ENCODE data around the gene ZGPAT.

DNA sequence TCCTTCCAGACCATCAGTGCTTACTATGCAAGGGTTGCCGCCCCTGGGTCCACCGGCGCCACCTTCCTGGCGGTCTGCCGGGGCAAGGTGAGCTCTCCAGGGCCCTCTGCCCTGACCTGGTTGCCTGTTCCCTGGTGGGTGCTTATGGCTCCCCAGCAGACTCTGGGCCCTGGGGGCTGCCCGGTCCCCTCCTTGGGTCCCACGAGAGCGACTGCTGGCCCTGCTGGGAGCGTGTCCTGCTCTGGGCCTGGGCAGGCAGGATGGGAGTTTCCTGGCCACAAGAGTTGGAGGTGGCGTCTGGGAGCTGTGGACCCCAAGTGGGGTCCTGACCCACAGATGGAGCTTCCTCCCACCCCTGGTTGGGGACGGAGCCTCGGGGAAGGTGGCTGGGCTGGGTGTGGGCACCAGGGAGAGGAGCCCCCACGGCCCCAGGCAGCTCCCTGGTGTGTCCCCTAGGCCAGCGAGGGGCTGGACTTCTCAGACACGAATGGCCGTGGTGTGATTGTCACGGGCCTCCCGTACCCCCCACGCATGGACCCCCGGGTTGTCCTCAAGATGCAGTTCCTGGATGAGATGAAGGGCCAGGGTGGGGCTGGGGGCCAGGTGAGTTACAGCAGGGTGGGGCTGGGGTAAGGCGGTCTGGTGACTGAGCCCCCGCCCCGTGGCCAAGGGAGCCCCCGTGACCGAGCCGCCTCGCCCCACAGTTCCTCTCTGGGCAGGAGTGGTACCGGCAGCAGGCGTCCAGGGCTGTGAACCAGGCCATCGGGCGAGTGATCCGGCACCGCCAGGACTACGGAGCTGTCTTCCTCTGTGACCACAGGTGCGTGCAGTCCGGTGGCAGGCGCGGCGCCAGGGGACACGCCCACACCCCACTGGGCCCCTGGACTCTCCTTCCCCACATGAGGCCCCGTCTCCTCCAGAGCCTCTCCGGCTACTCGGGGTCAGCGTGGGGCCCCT is 18.5 kb upstream of the ZGPAT start:
- TF ChIP-seq, protein P1, sequence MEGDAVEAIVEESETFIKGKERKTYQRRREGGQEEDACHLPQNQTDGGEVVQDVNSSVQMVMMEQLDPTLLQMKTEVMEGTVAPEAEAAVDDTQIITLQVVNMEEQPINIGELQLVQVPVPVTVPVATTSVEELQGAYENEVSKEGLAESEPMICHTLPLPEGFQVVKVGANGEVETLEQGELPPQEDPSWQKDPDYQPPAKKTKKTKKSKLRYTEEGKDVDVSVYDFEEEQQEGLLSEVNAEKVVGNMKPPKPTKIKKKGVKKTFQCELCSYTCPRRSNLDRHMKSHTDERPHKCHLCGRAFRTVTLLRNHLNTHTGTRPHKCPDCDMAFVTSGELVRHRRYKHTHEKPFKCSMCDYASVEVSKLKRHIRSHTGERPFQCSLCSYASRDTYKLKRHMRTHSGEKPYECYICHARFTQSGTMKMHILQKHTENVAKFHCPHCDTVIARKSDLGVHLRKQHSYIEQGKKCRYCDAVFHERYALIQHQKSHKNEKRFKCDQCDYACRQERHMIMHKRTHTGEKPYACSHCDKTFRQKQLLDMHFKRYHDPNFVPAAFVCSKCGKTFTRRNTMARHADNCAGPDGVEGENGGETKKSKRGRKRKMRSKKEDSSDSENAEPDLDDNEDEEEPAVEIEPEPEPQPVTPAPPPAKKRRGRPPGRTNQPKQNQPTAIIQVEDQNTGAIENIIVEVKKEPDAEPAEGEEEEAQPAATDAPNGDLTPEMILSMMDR (conservative IDR thresholded peaks at IDR 0.05): no peak
- no peak for TF ChIP-seq EZH2 (IDR thresholded peaks at IDR 0.05; ENCODE audit: low read depth)
